ENCODE results near the gene LRBA. TPM values are rescaled to one million over a fixed set of nuclear protein-coding genes. Genes with fewer than 3 reads are reported as not detected.

LRBA gene
- total and polyA plus RNA-seq, 9 donors = 9.7 to 49.2 (median 30.4) TPM

DNA sequence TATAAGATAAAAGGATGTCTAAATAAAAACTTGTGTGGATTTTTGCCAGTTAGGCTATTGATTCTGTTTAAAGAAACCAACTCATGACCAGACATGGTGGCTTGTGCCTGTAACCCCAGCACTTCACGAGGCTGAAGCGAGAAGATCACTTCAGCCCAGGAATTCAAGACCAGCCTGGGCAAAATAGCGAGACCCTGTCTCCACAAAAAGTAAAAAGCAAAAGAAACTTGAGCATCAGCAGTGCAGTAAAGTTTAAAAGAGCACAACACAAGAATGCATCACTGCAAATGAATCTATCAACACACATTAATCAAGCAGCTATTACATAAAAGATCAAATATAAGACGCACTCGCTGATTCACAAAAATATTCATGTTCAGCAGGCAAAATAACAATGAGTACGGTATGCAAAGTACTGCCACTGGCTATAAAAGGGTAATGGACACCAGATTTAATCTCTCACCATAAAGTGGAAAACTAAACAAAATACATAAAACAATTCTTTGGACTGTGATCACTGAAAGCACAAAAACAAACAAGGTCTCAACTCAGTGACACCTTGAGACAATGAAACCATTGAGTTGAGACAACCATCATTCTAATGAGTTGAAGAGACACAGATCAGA, 41.3 kb downstream of the LRBA start:
- WGBS, 3 donors = 87 to 94% (median 92%) methylated on average over 6 of the region's 6 CpGs
- H3K27ac ChIP-seq = no peak overlapping the region
- TF ChIP-seq POLR2A (IDR thresholded peaks at IDR 0.05) = no peak
- TF ChIP-seq CTCF (IDR thresholded peaks at IDR 0.05) = no peak
- TF ChIP-seq EP300 (IDR thresholded peaks at IDR 0.05) = no peak
- H3K9me3 ChIP-seq = no peaks in the 10 kb centered on the region
- no peaks in the 10 kb centered on the region for H3K27me3 ChIP-seq
- no peaks in the 10 kb centered on the region for H3K36me3 ChIP-seq
- no peak for DNase-seq
- H3K4me3 ChIP-seq = no peak overlapping the region
- H3K4me1 ChIP-seq (ENCODE audit: insufficient read depth) = no peaks in the 10 kb centered on the region
- intact Hi-C loops (cut with DNase I) = no loop called here

DNA sequence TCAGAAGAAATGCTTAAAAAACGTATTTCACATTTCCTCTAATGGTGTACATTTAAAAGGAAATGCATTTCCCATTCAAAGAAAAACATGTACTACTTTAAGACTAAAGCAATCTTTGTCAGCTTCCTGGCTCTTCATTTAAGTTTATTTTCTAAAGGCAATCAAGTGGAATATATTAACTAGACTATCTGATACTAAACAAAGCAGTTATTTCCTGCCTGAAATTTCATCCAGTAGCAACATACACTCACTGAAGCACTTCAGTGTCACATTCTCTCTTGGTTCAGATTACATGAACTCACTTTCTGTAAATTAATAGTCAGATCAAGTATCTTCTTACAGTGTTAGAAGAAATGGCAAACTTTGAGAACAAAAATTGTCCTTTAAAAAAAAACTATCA, 42.5 kb downstream of the LRBA start:
- no peak for TF ChIP-seq POLR2A (IDR thresholded peaks at IDR 0.05)
- no peak for TF ChIP-seq CTCF (IDR thresholded peaks at IDR 0.05)
- TF ChIP-seq EP300 (IDR thresholded peaks at IDR 0.05) = no peak
- H3K27me3 ChIP-seq = no peaks in the 10 kb centered on the region
- no peaks in the 10 kb centered on the region for H3K36me3 ChIP-seq
- intact Hi-C loops (cut with DNase I) = no loop called here
- no peaks in the 10 kb centered on the region for H3K9me3 ChIP-seq
- DNase-seq = no peak
- H3K27ac ChIP-seq = no peak overlapping the region
- 49 to 60% (median 52%) methylated on average over 1 of the region's 1 CpG for WGBS, 3 donors
- H3K4me3 ChIP-seq = no peak overlapping the region
- H3K4me1 ChIP-seq (ENCODE audit: insufficient read depth) = no peaks in the 10 kb centered on the region

GRCh38 chr4:150971901-150972300, 43.2 kb downstream of the LRBA start:
- H3K4me1 ChIP-seq (ENCODE audit: insufficient read depth) = no peaks in the 10 kb centered on the region
- TF ChIP-seq POLR2A (IDR thresholded peaks at IDR 0.05) (no peak), EP300 (IDR thresholded peaks at IDR 0.05) (no peak), CTCF (IDR thresholded peaks at IDR 0.05) (no peak)
- H3K36me3 ChIP-seq = no peaks in the 10 kb centered on the region
- intact Hi-C loops (cut with DNase I) = no loop called here
- no peaks in the 10 kb centered on the region for H3K9me3 ChIP-seq
- no peak overlapping the region for H3K4me3 ChIP-seq
- no peaks in the 10 kb centered on the region for H3K27me3 ChIP-seq
- no peak for DNase-seq
- no peak overlapping the region for H3K27ac ChIP-seq

GRCh38 chr4:150970685-150971151, 44.4 kb downstream of the LRBA start:
- WGBS, 3 donors = 92 to 96% (median 95%) methylated on average over 2 of the region's 2 CpGs
- TF ChIP-seq EP300 (IDR thresholded peaks at IDR 0.05) = no peak
- TF ChIP-seq CTCF (IDR thresholded peaks at IDR 0.05) = no peak
- TF ChIP-seq POLR2A (IDR thresholded peaks at IDR 0.05) = no peak

More at GRCh38 chr4:150970685-150971151, 44.4 kb downstream of the LRBA start:
- Histone ChIP-seq H3K27ac (no peak overlapping the region), H3K4me1 (ENCODE audit: insufficient read depth) (no peaks in the 10 kb centered on the region), H3K27me3 (no peaks in the 10 kb centered on the region), H3K36me3 (no peaks in the 10 kb centered on the region), H3K9me3 (no peaks in the 10 kb centered on the region), H3K4me3 (no peak overlapping the region)
- no peak for DNase-seq
- intact Hi-C loops (cut with DNase I) = no loop called here

All from ovary (tissue), 9 donors.